Endothelial cell of umbilical vein (primary cell): Measurements from ENCODE around the gene TNIK. TPM values are rescaled to one million over a fixed set of nuclear protein-coding genes. Genes with fewer than 3 reads are reported as not detected.

ENCODE experiments used
- BruUV-seq: library from RNA; stranded (reverse); fragments of 400-500 nt; replicated peaks from 2 replicates; lab custom pipeline; 2021; lab: Mats Ljungman, UMichigan
- CTCF ChIA-PET: fragments of 300-600, 350-600 bp; sonication (Branson Sonifier 250); formaldehyde crosslinking; loops from one replicate; lab custom pipeline; 2021; ENCODE audit warnings: antibody characterized with exemption, inconsistent platforms; lab: Charles Lee
- POLR2A ChIA-PET: fragments of 300-600, 350-600 bp; sonication (Branson Sonifier 250); formaldehyde crosslinking; loops from one replicate; lab custom pipeline; 2021; ENCODE audit warnings: antibody characterized with exemption, inconsistent platforms; lab: Charles Lee
- DNase-seq: peaks from one replicate; pipeline ENCODE4 v3.0.0-alpha.2; 2011; ENCODE audit warnings: low read depth, low spot score
- FAIRE-seq: peaks from 2 replicates; lab custom pipeline; 2011; peaks lifted over from hg19 to GRCh38; lab: Jason Lieb, UNC
- H2AFZ ChIP-seq: 2 replicates; pipeline ENCODE4 v1.6.0; 2012; ENCODE audit warnings: low read depth, low read length, control low read depth, inconsistent platforms
- H3K27ac ChIP-seq: 2 replicates; pipeline ENCODE4 v1.5.1; 2011; ENCODE audit warnings: low read depth, mild to moderate bottlenecking, control low read depth, low read length, moderate library complexity; ENCODE audit not compliant: insufficient read depth
- H3K27me3 ChIP-seq, 2 experiments: 2 replicates each; pipeline versions ENCODE4 v1.6.0 to v1.6.1; 2011; ENCODE audit warnings: low read length in 2 of 2, mixed read lengths in 1 of 2; ENCODE audit not compliant: control insufficient read depth in 2 of 2, insufficient read depth in 2 of 2
- H3K36me3 ChIP-seq, 2 experiments: 2 replicates in 1 of 2; 3 replicates in 1 of 2; pipeline ENCODE4 v1.5.1; 2011; ENCODE audit warnings: low read length in 2 of 2, mild to moderate bottlenecking in 1 of 2, moderate library complexity in 1 of 2; ENCODE audit not compliant: control insufficient read depth in 2 of 2, insufficient read depth in 2 of 2; ENCODE audit errors: extremely low read depth in 1 of 2
- H3K4me1 ChIP-seq: 3 replicates; pipeline ENCODE4 v1.5.1; 2011; ENCODE audit warnings: mild to moderate bottlenecking, low read length; ENCODE audit not compliant: control insufficient read depth, insufficient read depth; ENCODE audit errors: extremely low read depth
- H3K4me2 ChIP-seq: 2 replicates; pipeline ENCODE4 v1.6.1; 2011; ENCODE audit warnings: low read length, control low read depth, mixed read lengths; ENCODE audit not compliant: insufficient read depth
- H3K4me3 ChIP-seq, 3 experiments: fragments of 200-600 bp in 1 of 3; sonication (generic), shearing (Covaris generic) in 1 of 3; replicated peaks in 1 of 3; 2 replicates each; pipeline ENCODE4 v1.5.1; 2011 to 2016; ENCODE audit warnings: control low read depth in 3 of 3, low read length in 3 of 3, mild to moderate bottlenecking in 2 of 3, inconsistent platforms in 1 of 3, low read depth in 1 of 3, moderate library complexity in 1 of 3; ENCODE audit not compliant: insufficient read depth in 1 of 3
- H3K79me2 ChIP-seq: 2 replicates; pipeline ENCODE4 v1.6.0; 2012; ENCODE audit warnings: low read length, inconsistent platforms; ENCODE audit not compliant: control insufficient read depth, insufficient read depth
- H3K9ac ChIP-seq: replicated peaks from 2 replicates; pipeline ENCODE3; 2011; ENCODE audit warnings: low read length, control low read depth; ENCODE audit not compliant: insufficient read depth; ENCODE audit errors: extremely low read depth
- H3K9me1 ChIP-seq: replicated peaks from 3 replicates; pipeline ENCODE4 v1.6.0; 2011; ENCODE audit warnings: mild to moderate bottlenecking, low read length; ENCODE audit not compliant: control insufficient read depth, insufficient read depth; ENCODE audit errors: extremely low read depth
- H3K9me3 ChIP-seq: replicated peaks from 2 replicates; pipeline ENCODE4 v1.5.1; 2012; ENCODE audit warnings: low read length, inconsistent platforms; ENCODE audit not compliant: control insufficient read depth, insufficient read depth
- H4K20me1 ChIP-seq: replicated peaks from 2 replicates; pipeline ENCODE3; 2011; ENCODE audit warnings: mild to moderate bottlenecking, low read length; ENCODE audit not compliant: control insufficient read depth, insufficient read depth; ENCODE audit errors: extremely low read depth
- EZH2 ChIP-seq: IDR thresholded peaks from 2 replicates; pipeline ENCODE4 v1.6.1; 2012; ENCODE audit warnings: borderline replicate concordance, low read depth, mild to moderate bottlenecking, moderate library complexity, low read length, inconsistent platforms; ENCODE audit not compliant: severe bottlenecking
- FOS ChIP-seq: IDR thresholded peaks from 2 replicates; pipeline ENCODE4 v1.6.1; 2011; ENCODE audit warnings: mild to moderate bottlenecking, low read length, moderate library complexity, borderline replicate concordance; ENCODE audit not compliant: insufficient read depth
- GATA2 ChIP-seq: IDR thresholded peaks from 2 replicates; pipeline ENCODE4 v1.7.0; 2011; ENCODE audit warnings: low read depth, mild to moderate bottlenecking, moderate library complexity, mixed read lengths, low read length; ENCODE audit not compliant: insufficient read length, insufficient read depth
- JUN ChIP-seq: IDR thresholded peaks from 2 replicates; pipeline ENCODE4 v1.6.1; 2011; ENCODE audit warnings: borderline replicate concordance, low read depth; ENCODE audit not compliant: insufficient read length, insufficient read depth
- MYC ChIP-seq: IDR thresholded peaks from one replicate; pipeline ENCODE4 v1.6.1; 2011; ENCODE audit warnings: mild to moderate bottlenecking, low read depth, low read length
- POLR2A ChIP-seq: IDR thresholded peaks from 2 replicates; pipeline ENCODE4 v1.6.1; 2012; ENCODE audit warnings: low read depth, mild to moderate bottlenecking, control low read depth, low read length
- POLR2AphosphoS5 ChIP-seq: IDR thresholded peaks from 2 replicates; pipeline ENCODE4 v1.6.1; 2012; ENCODE audit warnings: low read depth, mild to moderate bottlenecking, control low read depth, low read length, moderate library complexity; ENCODE audit not compliant: insufficient read depth
- dilution Hi-C: fragments of 300-500 bp; cut with MboI; formaldehyde crosslinking; loops from one replicate; pipeline ENCODE4 v1.15.0; 2019; ENCODE audit warnings: low sequenced_read_pairs; ENCODE audit not compliant: extremely low pct_ligation_motif_present
- intact Hi-C: fragments of 100-400 bp; cut with micrococcal nuclease; formaldehyde crosslinking; loops from one replicate; pipeline ENCODE4 v1.10.0; 2022
- polyA plus RNA-seq, 4 experiments: library from polyadenylated mRNA; depleted of rRNA in 3 of 4; stranded (reverse) in 3 of 4; unstranded in 1 of 4; fragments of >200 nt; gene quantifications; 2 replicates each; pipeline versions ENCODE4 v1.2.1 to v1.2.3, GENCODE V29; 2011 to 2012; ENCODE audit warnings: missing spikeins in 1 of 4
- total RNA-seq: library from RNA; stranded (reverse); gene quantifications from 2 replicates; pipeline ENCODE4 v1.2.3, GENCODE V29; 2021
- TF ChIP-seq, protein P1 (sequence below): IDR thresholded peaks from 2 replicates; pipeline ENCODE4 v1.6.1; 2011; ENCODE audit not compliant: insufficient read depth, insufficient read length
- TF ChIP-seq, protein P2 (sequence below), 2 donors: IDR thresholded peaks; 1 replicate in 1 of 2; 2 replicates in 1 of 2; pipeline ENCODE4 v1.5.1; 2011; ENCODE audit warnings: low read length in 2 of 2, mild to moderate bottlenecking in 2 of 2, moderate library complexity in 2 of 2, control low read depth in 1 of 2, inconsistent platforms in 1 of 2, low read depth in 1 of 2; ENCODE audit not compliant: insufficient read depth in 1 of 2; ENCODE audit errors: extremely low read depth in 1 of 2

Gene TNIK
- total and polyA plus RNA-seq, 2 donors (not counting 3 experiments of a cell fraction or from before 2014, with no cell fraction given), result 10.9 to 39.7 TPM

DNA sequence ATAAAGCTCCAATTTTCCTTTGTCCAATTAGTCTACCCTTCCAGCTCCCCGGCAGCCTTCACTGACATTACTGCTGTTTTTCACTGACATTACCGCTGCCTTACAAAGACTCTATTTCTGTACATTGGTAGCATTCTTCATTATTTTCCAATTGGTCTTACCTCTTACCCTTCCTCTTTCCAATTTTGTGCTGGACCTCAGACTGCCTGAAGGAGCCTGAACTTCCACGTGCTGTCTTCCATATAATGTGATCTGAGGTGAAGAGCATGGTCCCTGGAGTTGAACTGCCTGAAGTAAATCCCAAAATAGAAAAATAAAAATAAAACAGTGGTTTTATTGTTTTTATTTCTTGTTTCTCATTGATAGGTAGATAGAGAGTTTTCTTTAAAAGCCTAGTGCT lies 9.2 kb upstream of the TNIK start:
- ChIA-PET POLR2A (no interaction called here), CTCF (interaction anchor here (1.3 kb wide), 1 partner anchor 10 kb away, joined by 3 read pairs; no protein-coding TSS in a partner anchor)
- FAIRE-seq, result no peak

More for the DNA sequence above, 9.2 kb upstream of the TNIK start:
- no peak for DNase-seq
- H3K9ac ChIP-seq, result no peak overlapping the region
- BruUV-seq, result no TSS peak
- H3K4me1 ChIP-seq, result no peaks in the 10 kb centered on the region
- H3K79me2 ChIP-seq, result no peaks in the 10 kb centered on the region
- H4K20me1 ChIP-seq, result no peaks in the 10 kb centered on the region
- TF ChIP-seq POLR2AphosphoS5 (no peak), FOS (no peak), MYC (no peak), GATA2 (no peak), POLR2A (no peak), EZH2 (no peak), JUN (no peak)
- TF ChIP-seq, protein P1, sequence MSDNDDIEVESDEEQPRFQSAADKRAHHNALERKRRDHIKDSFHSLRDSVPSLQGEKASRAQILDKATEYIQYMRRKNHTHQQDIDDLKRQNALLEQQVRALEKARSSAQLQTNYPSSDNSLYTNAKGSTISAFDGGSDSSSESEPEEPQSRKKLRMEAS, result no peak
- TF ChIP-seq, protein P2, sequence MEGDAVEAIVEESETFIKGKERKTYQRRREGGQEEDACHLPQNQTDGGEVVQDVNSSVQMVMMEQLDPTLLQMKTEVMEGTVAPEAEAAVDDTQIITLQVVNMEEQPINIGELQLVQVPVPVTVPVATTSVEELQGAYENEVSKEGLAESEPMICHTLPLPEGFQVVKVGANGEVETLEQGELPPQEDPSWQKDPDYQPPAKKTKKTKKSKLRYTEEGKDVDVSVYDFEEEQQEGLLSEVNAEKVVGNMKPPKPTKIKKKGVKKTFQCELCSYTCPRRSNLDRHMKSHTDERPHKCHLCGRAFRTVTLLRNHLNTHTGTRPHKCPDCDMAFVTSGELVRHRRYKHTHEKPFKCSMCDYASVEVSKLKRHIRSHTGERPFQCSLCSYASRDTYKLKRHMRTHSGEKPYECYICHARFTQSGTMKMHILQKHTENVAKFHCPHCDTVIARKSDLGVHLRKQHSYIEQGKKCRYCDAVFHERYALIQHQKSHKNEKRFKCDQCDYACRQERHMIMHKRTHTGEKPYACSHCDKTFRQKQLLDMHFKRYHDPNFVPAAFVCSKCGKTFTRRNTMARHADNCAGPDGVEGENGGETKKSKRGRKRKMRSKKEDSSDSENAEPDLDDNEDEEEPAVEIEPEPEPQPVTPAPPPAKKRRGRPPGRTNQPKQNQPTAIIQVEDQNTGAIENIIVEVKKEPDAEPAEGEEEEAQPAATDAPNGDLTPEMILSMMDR (IDR thresholded peaks at IDR 0.05; ENCODE audit: extremely low read depth in 1 of 2, insufficient read depth in 1 of 2, low read depth in 1 of 2, low read length in 2 of 2), result no peak
- H2AFZ ChIP-seq, result no peak overlapping the region
- H3K27ac ChIP-seq, result no peak overlapping the region
- dilution Hi-C loops (no loop called here), intact Hi-C loops (loop anchor here (10.0 kb wide), 1 partner anchor 505 kb away; no protein-coding TSS in a partner anchor)
- no peak overlapping the region for H3K4me2 ChIP-seq
- H3K9me1 ChIP-seq, result no peaks in the 10 kb centered on the region
- H3K4me3 ChIP-seq, result no peak overlapping the region
- no peaks in the 10 kb centered on the region for H3K9me3 ChIP-seq
- no peaks in the 10 kb centered on the region for H3K27me3 ChIP-seq
- no peaks in the 10 kb centered on the region for H3K36me3 ChIP-seq
